ENCODE measurements around the gene ERGIC1.
"Not testable (repeated sequence)": the region's sequence is repeated elsewhere in the genome, so short reads cannot be mapped to it uniquely, and the experiment has no call there.

Gene ERGIC1

GRCh38 chr5:172801179-172801671 lies 32.8 kb upstream of the ERGIC1 start:
- no peak for DNase-seq (ENCODE audit: low read depth in 2 of 2)

GRCh38 chr5:172802112-172802511 lies 31.9 kb upstream of the ERGIC1 start:
- DNase-seq (ENCODE audit: low read depth in 2 of 2), result no peak

- DNase-seq (ENCODE audit: low read depth in 2 of 2), result no peak
Observed at GRCh38 chr5:172802567-172803176, 31.4 kb upstream of the ERGIC1 start.

- DNase-seq (ENCODE audit: low read depth in 2 of 2), result no peak
Observed at GRCh38 chr5:172805018-172805683, 28.9 kb upstream of the ERGIC1 start.

- no peak for DNase-seq (ENCODE audit: low read depth in 2 of 2)
Observed at GRCh38 chr5:172805736-172806255, 28.3 kb upstream of the ERGIC1 start.

- peak; percentile 66 to 69 for DNase-seq (ENCODE audit: low read depth in 2 of 2)
Observed at GRCh38 chr5:172806897-172807672, 27.0 kb upstream of the ERGIC1 start.

GRCh38 chr5:172807766-172808311 lies 26.2 kb upstream of the ERGIC1 start:
- DNase-seq (ENCODE audit: low read depth in 2 of 2), result no peak

- DNase-seq (ENCODE audit: low read depth in 2 of 2), result no peak
Observed at GRCh38 chr5:172809774-172810173, 24.3 kb upstream of the ERGIC1 start.

- DNase-seq (ENCODE audit: low read depth in 2 of 2), result not testable (repeated sequence)
Observed at GRCh38 chr5:172810996-172811395, 23.1 kb upstream of the ERGIC1 start.

- DNase-seq (ENCODE audit: low read depth in 2 of 2), result no peak
Observed at GRCh38 chr5:172815631-172816030, 18.4 kb upstream of the ERGIC1 start.

GRCh38 chr5:172816925-172817562 lies 17.0 kb upstream of the ERGIC1 start:
- DNase-seq (ENCODE audit: low read depth in 2 of 2), result no peak

- no peak for DNase-seq (ENCODE audit: low read depth in 2 of 2)
Observed at GRCh38 chr5:172817664-172818063, 16.4 kb upstream of the ERGIC1 start.

- no peak for DNase-seq (ENCODE audit: low read depth in 2 of 2)
Observed at GRCh38 chr5:172818081-172818480, 16.0 kb upstream of the ERGIC1 start.

GRCh38 chr5:172819569-172819968 lies 14.5 kb upstream of the ERGIC1 start:
- DNase-seq (ENCODE audit: low read depth in 2 of 2), result no peak

GRCh38 chr5:172820046-172820767 lies 13.8 kb upstream of the ERGIC1 start:
- DNase-seq (ENCODE audit: low read depth in 2 of 2), result no peak

GRCh38 chr5:172821340-172821985 lies 12.6 kb upstream of the ERGIC1 start:
- no peak for DNase-seq (ENCODE audit: low read depth in 2 of 2)

GRCh38 chr5:172823840-172824362 lies 10.2 kb upstream of the ERGIC1 start:
- no peak for DNase-seq (ENCODE audit: low read depth in 2 of 2)

GRCh38 chr5:172825610-172826204 lies 8.3 kb upstream of the ERGIC1 start:
- no peak for DNase-seq (ENCODE audit: low read depth in 2 of 2)

- no peak for DNase-seq (ENCODE audit: low read depth in 2 of 2)
Observed at GRCh38 chr5:172827841-172828240, 6.2 kb upstream of the ERGIC1 start.

GRCh38 chr5:172828911-172829431 lies 5.1 kb upstream of the ERGIC1 start:
- DNase-seq (ENCODE audit: low read depth in 2 of 2), result no peak

Data from stimulated activated CD8-positive, alpha-beta memory T cell treated with anti-CD3 and anti-CD28 coated beads, Interleukin-7, amount 100 ng/mL, for 1 hour (primary cell).